Thymus (tissue), 11 donors: Measurements from ENCODE around the gene BICRA. TPM values are rescaled to one million over a fixed set of nuclear protein-coding genes. Genes with fewer than 3 reads are reported as not detected.
"Not testable (repeated sequence)": the region's sequence is repeated elsewhere in the genome, so short reads cannot be mapped to it uniquely, and the experiment has no call there.

Source experiments
- DNase-seq, 9 donors: peaks; one replicate each; pipeline ENCODE4 v3.0.0-alpha.2; 2013; ENCODE audit warnings: low spot score in 9 of 9, low read depth in 6 of 9, missing footprints in 1 of 9
- H3K27ac ChIP-seq, 2 donors: one replicate each; pipeline ENCODE4 v1.5.1; 2013; ENCODE audit warnings: control low read depth in 1 of 2, low read depth in 1 of 2, low read length in 1 of 2, mild to moderate bottlenecking in 1 of 2, moderate library complexity in 1 of 2
- H3K27me3 ChIP-seq, 2 donors: one replicate each; pipeline ENCODE4 v1.5.1; 2013; ENCODE audit warnings: low read length in 1 of 2; ENCODE audit not compliant: control insufficient read depth in 2 of 2, insufficient read depth in 1 of 2
- H3K36me3 ChIP-seq, 2 donors: one replicate each; pipeline ENCODE4 v1.5.1; 2013; ENCODE audit warnings: low read length in 1 of 2, mild to moderate bottlenecking in 1 of 2, moderate library complexity in 1 of 2; ENCODE audit not compliant: control insufficient read depth in 2 of 2, insufficient read depth in 2 of 2
- H3K4me1 ChIP-seq, 2 donors: one replicate each; pipeline ENCODE4 v1.5.1; 2013; ENCODE audit warnings: low read length in 2 of 2; ENCODE audit not compliant: control insufficient read depth in 2 of 2, insufficient read depth in 2 of 2
- H3K4me3 ChIP-seq, 2 donors: one replicate each; pipeline ENCODE4 v1.5.1; 2013; ENCODE audit warnings: low read length in 2 of 2, control low read depth in 1 of 2, mild to moderate bottlenecking in 1 of 2
- H3K9me3 ChIP-seq, 2 donors: one replicate each; pipeline ENCODE4 v1.5.1; 2013; ENCODE audit warnings: low read length in 1 of 2, mild to moderate bottlenecking in 1 of 2; ENCODE audit not compliant: control insufficient read depth in 2 of 2, insufficient read depth in 1 of 2
- WGBS: extraction: QIAGEN DNeasy Blood & Tissue Kit; methylation state at CpG from one replicate; pipeline ENCODE4 v1.1.7; 2013; 5-methylcytosine and 5-hydroxymethylcytosine counted together
- polyA plus RNA-seq: library from polyadenylated mRNA; stranded (reverse); fragments of 200-250 nt; gene quantifications from one replicate; pipeline ENCODE4 v1.2.3, GENCODE V29; 2013
- total RNA-seq: library from RNA; stranded (reverse); fragments of 120-200 nt; gene quantifications from one replicate; pipeline ENCODE4 v1.2.4, GENCODE V29; 2013
- donor health status: healthy.

Gene BICRA
- total and polyA plus RNA-seq, 2 donors = 1.5 to 8.1 TPM

DNA sequence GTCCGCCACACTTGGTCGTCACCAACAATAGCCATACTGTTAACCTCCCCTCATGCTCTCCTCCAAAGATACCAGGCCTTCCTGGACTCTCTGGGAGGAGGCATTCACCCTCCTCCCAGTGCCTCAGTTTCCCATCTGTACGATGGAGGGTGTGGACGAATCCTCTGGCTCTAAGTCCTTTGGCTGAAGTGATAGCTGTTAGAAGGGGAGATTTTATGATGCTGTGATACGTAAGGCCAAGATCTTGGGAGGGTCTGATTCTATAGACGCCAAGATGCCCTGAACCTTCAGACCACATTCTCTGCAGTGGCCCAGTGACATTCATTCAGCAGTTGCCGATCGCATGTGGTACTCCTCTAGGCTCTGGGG lies 121.6 kb downstream of the BICRA start:
- Histone ChIP-seq H3K9me3 (no peaks in the 10 kb centered on the region), H3K4me1 (peaks cover 10 to 18% of the 10 kb centered on the region in 2 donors), H3K27me3 (peaks cover 0 to 22% of the 10 kb centered on the region in 2 donors), H3K36me3 (no peaks in the 10 kb centered on the region), H3K4me3 (no peak overlapping the region), H3K27ac (no peak overlapping the region)
- WGBS = 90% methylated on average over 8 of the region's 8 CpGs
- DNase-seq = no peak

DNA sequence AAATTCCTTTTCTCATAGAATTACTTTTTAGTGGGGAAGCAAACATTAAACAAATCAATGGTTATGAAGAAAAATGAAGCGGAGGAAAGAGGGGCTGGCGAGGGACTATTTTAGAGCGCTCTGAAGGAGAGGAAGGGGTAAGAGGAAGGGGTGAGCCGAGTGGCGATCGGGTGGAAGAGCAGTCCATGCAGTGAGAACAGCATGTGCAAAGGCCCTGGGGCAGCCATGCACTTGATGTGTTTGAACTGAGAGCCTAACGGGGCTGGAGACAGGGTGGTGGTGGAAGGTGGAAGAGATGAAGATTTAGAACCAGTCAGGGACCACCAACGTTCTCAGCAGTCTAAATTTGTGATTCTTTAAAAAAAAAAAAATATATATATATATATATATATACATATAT lies 122.0 kb downstream of the BICRA start:
- Histone ChIP-seq H3K4me3 (no peak overlapping the region), H3K36me3 (no peaks in the 10 kb centered on the region), H3K9me3 (no peaks in the 10 kb centered on the region), H3K4me1 (peaks cover 10 to 18% of the 10 kb centered on the region in 2 donors), H3K27me3 (peaks cover 0 to 22% of the 10 kb centered on the region in 2 donors), H3K27ac (no peak overlapping the region)
- no peak for DNase-seq
- WGBS = 96% methylated on average over 8 of the region's 8 CpGs

- peaks cover 0 to 8% of the 10 kb centered on the region in 2 donors for H3K27me3 ChIP-seq
- DNase-seq = no peak
- no peak overlapping the region for H3K27ac ChIP-seq
- H3K4me1 ChIP-seq = peaks cover 2 to 4% of the 10 kb centered on the region in 2 donors
- no peaks in the 10 kb centered on the region for H3K36me3 ChIP-seq
- H3K9me3 ChIP-seq = no peaks in the 10 kb centered on the region
- WGBS = 92% methylated on average over 4 of the region's 4 CpGs
- no peak overlapping the region for H3K4me3 ChIP-seq
These were observed 126.2 kb downstream of the BICRA start for GRCh38 chr19:47735131-47735530.

- no peak overlapping the region for H3K4me3 ChIP-seq
- H3K27ac ChIP-seq = no peak overlapping the region
- WGBS = 97% methylated on average over 48 of the region's 48 CpGs
- H3K9me3 ChIP-seq = no peaks in the 10 kb centered on the region
- no peaks in the 10 kb centered on the region for H3K36me3 ChIP-seq
- DNase-seq = no peak
- peaks cover 2 to 8% of the 10 kb centered on the region in 2 donors for H3K27me3 ChIP-seq
- H3K4me1 ChIP-seq = peaks cover 10 to 20% of the 10 kb centered on the region in 2 donors
These were observed 132.1 kb downstream of the BICRA start for GRCh38 chr19:47740866-47741519.

DNA sequence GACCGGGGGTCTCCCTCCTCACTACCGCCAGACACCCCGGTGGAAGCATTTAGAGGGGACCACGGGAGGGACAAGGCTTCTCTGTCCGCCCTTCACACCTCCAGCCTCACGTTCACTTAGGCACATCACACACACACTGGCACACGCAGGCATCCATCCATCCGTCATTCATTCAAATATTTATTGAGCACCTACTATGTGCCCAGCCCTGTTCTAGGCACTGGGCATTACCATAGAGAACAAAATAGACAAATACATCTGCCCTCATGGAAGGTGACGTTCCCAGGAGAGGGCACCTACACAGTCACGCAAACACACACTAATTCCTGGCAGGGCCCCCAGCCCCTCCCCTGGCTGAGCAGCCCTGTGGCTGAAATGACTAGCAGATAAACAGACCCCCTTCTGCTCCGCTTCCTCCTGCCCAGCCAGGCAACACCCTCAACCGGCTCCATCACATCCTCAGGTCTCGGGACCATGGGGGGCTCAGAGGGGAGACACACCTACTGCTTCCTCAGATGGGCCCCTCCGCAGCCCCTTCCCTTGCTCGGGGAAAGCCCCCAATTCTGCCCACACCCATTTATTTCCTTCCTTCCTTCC lies 132.7 kb downstream of the BICRA start:
- H3K4me3 ChIP-seq = no peak overlapping the region
- peaks cover 2 to 8% of the 10 kb centered on the region in 2 donors for H3K27me3 ChIP-seq
- H3K9me3 ChIP-seq = no peaks in the 10 kb centered on the region
- H3K27ac ChIP-seq = no peak overlapping the region
- H3K4me1 ChIP-seq = peaks cover 14 to 27% of the 10 kb centered on the region in 2 donors
- no peak for DNase-seq
- WGBS = 93% methylated on average over 15 of the region's 15 CpGs
- H3K36me3 ChIP-seq = peaks cover 0 to 1% of the 10 kb centered on the region in 2 donors

- Histone ChIP-seq H3K27me3 (peaks cover 2 to 8% of the 10 kb centered on the region in 2 donors), H3K4me1 (peaks cover 18 to 30% of the 10 kb centered on the region in 2 donors), H3K36me3 (peaks cover 0 to 10% of the 10 kb centered on the region in 2 donors), H3K27ac (peak overlapping the region; percentile 73 to 75), H3K4me3 (no peak overlapping the region), H3K9me3 (no peaks in the 10 kb centered on the region)
- no peak for DNase-seq
- 93% methylated on average over 13 of the region's 13 CpGs for WGBS
These were observed 133.7 kb downstream of the BICRA start for GRCh38 chr19:47742634-47743033.

DNA sequence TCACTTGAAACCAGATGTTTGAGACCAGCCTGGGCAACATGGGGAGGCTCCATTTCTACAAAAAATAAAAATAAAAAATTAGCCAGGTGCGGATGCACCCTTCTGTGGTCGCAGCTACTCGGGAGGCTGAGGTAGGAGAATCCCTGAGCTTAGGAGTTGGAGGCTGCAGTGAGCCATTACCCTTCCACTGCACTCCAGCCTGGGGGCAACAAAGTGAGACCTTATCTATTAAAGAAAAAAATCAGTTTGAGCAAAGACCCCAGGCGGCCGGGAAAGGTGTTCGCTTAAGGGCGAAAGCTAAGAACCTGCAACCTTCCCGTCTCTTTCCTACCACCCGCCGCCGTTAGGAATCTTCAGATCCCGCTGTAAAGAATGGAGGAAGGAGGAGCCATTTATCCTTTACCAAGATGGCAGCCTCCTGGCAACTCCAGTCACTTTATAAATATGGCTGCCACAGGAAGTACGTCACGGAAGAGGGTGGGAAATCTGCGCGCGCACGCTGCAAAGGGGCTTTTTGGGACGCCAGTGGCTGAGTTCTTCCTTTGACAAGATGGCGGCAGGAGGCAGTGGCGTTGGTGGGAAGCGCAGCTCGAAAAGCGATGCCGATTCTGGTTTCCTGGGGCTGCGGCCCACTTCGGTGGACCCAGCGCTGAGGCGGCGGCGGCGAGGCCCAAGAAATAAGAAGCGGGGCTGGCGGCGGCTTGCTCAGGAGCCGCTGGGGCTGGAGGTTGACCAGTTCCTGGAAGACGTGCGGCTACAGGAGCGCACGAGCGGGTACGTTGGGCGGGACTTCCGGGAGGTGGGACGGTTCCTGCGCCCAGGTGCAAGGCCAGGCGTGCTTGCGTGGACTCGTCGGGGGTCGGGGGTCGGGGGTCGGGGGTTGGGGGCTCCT lies 136.3 kb downstream of the BICRA start, which contains the start of gene NOP53:
TSS of gene NOP53 (plus strand) at position 537 of the 892 bp plus-strand sequence. CDS start at position 551, 14 bp downstream.
- peak within 1 kb of the TSS; percentile 79 to 99 for H3K27ac ChIP-seq
- H3K9me3 ChIP-seq = no peaks in the 10 kb centered on the region
- H3K4me3 ChIP-seq = peak within 1 kb of the TSS; percentile 62 to 71
- H3K36me3 ChIP-seq = peaks cover 18 to 34% of the 10 kb centered on the region in 2 donors
- peaks cover 36 to 54% of the 10 kb centered on the region in 2 donors for H3K4me1 ChIP-seq
- WGBS = 5% methylated on average over 53 of the region's 53 CpGs
- DNase-seq = peak; percentile 91 to 98 (median 95)
- peaks cover 2 to 8% of the 10 kb centered on the region in 2 donors for H3K27me3 ChIP-seq

GRCh38 chr19:47746129-47746528 lies 137.2 kb downstream of the BICRA start:
- H3K9me3 ChIP-seq, H3K27me3 ChIP-seq, DNase-seq, H3K27ac ChIP-seq: not testable (repeated sequence)
- H3K4me1 ChIP-seq = peaks cover 38 to 62% of the 10 kb centered on the region in 2 donors
- 83% methylated on average over 17 of the region's 17 CpGs for WGBS
- peaks cover 27 to 42% of the 10 kb centered on the region in 2 donors for H3K36me3 ChIP-seq
- H3K4me3 ChIP-seq = peak overlapping the region in 1 of 2 donors; percentile 62
